GM23338 (cell line): ENCODE data around the gene COPZ1. TPM values are rescaled to one million over a fixed set of nuclear protein-coding genes. Genes with fewer than 3 reads are reported as not detected.

Source experiments
- ATAC-seq: fragments of 200-7000 bp; cut with Tn5 transposase; 3 replicates; pipeline ENCODE4 v1.9.1; 2020
- DNase-seq: peaks from one replicate; pipeline ENCODE4 v3.0.0-alpha.2; 2015; ENCODE audit warnings: low spot score
- H2AFZ ChIP-seq: fragments of 200-600 bp; sonication (generic); 2 replicates; pipeline ENCODE4 v1.8.0; 2016; ENCODE audit warnings: antibody characterized with exemption, mild to moderate bottlenecking, moderate library complexity
- H3F3A ChIP-seq: fragments of 200-600 bp; sonication (generic); replicated peaks from 2 replicates; pipeline ENCODE4 v1.8.0; 2017; ENCODE audit warnings: antibody characterized with exemption, mixed run types, low read depth
- H3K27ac ChIP-seq: fragments of 200-600 bp; sonication (generic); 2 replicates; pipeline ENCODE4 v1.6.1; 2016; ENCODE audit warnings: low read depth
- H3K27me3 ChIP-seq: fragments of 200-600 bp; sonication (generic); 2 replicates; pipeline ENCODE4 v1.8.0; 2016; ENCODE audit warnings: mild to moderate bottlenecking, mixed run types, moderate library complexity; ENCODE audit not compliant: insufficient read depth
- H3K36me3 ChIP-seq: fragments of 200-600 bp; sonication (generic); 2 replicates; pipeline ENCODE4 v1.8.0; 2016; ENCODE audit warnings: mild to moderate bottlenecking; ENCODE audit not compliant: insufficient read depth
- H3K4me1 ChIP-seq: fragments of 200-600 bp; sonication (generic); 2 replicates; pipeline ENCODE4 v1.8.0; 2016; ENCODE audit warnings: mild to moderate bottlenecking, moderate library complexity; ENCODE audit not compliant: insufficient read depth
- H3K4me2 ChIP-seq: fragments of 200-600 bp; sonication (generic); 2 replicates; pipeline ENCODE4 v1.7.1; 2017; ENCODE audit warnings: mixed run types
- H3K4me3 ChIP-seq: fragments of 200-600 bp; sonication (generic); 2 replicates; pipeline ENCODE4 v1.6.1; 2016; ENCODE audit warnings: mixed run types
- H3K79me2 ChIP-seq: fragments of 200-600 bp; sonication (generic); replicated peaks from 2 replicates; pipeline ENCODE4 v1.8.0; 2017; ENCODE audit warnings: mild to moderate bottlenecking; ENCODE audit not compliant: insufficient read depth
- H3K9me2 ChIP-seq: fragments of 200-600 bp; sonication (generic); 2 replicates; pipeline ENCODE4 v1.8.0; 2017; ENCODE audit not compliant: insufficient read depth
- H4K20me1 ChIP-seq: fragments of 200-600 bp; sonication (generic); replicated peaks from 2 replicates; pipeline ENCODE4 v1.8.0; 2017; ENCODE audit warnings: mild to moderate bottlenecking; ENCODE audit not compliant: insufficient read depth
- H3K27ac Mint-ChIP-seq: 2 replicates; pipeline ENCODE4 v1.8.0; 2020; ENCODE audit warnings: inconsistent platforms, mild to moderate bottlenecking, moderate library complexity, mixed read lengths
- H3K27me3 Mint-ChIP-seq: 3 replicates; pipeline ENCODE4 v1.8.0; 2022; ENCODE audit warnings: low read depth, mild to moderate bottlenecking, moderate library complexity, mixed read lengths, inconsistent platforms; ENCODE audit not compliant: insufficient read depth, poor library complexity
- H3K36me3 Mint-ChIP-seq: 3 replicates; pipeline ENCODE4 v1.8.0; 2021; ENCODE audit warnings: low read depth, mild to moderate bottlenecking, inconsistent platforms, moderate library complexity, mixed read lengths
- H3K4me1 Mint-ChIP-seq: 3 replicates; pipeline ENCODE4 v1.8.0; 2020; ENCODE audit warnings: mild to moderate bottlenecking, inconsistent platforms, mixed read lengths
- H3K4me3 Mint-ChIP-seq: 3 replicates; pipeline ENCODE4 v1.8.0; 2021; ENCODE audit warnings: moderate library complexity, mild to moderate bottlenecking, inconsistent platforms, mixed read lengths
- H3K9me3 Mint-ChIP-seq: 3 replicates; pipeline ENCODE4 v1.8.0; 2020; ENCODE audit warnings: moderate library complexity, mild to moderate bottlenecking, inconsistent platforms, mixed read lengths
- CREB1 ChIP-seq: fragments of 250-450 bp; sonication (Bioruptor Pico); IDR thresholded peaks from 2 replicates; pipeline ENCODE4 v1.5.0; 2020; ENCODE audit warnings: low read depth, mild to moderate bottlenecking, moderate library complexity
- CTCF ChIP-seq, 2 experiments: fragments of 200-600 bp in 1 of 2; sonication (generic) in 1 of 2; conservative IDR thresholded peaks; 2 replicates each; pipeline versions ENCODE4 v1.5.1 to v1.6.1; 2016 to 2017; ENCODE audit warnings: antibody characterized with exemption in 2 of 2, low read depth in 2 of 2, mild to moderate bottlenecking in 2 of 2, moderate library complexity in 1 of 2
- NANOG ChIP-seq: IDR thresholded peaks from 2 replicates; pipeline ENCODE4 v1.6.1; 2016; ENCODE audit warnings: antibody characterized with exemption, borderline replicate concordance
- STAT1 ChIP-seq: IDR thresholded peaks from one replicate; pipeline ENCODE4 v1.6.1; 2016; ENCODE audit warnings: antibody characterized with exemption; ENCODE audit not compliant: unreplicated experiment
- ZNF331 ChIP-seq: fragments of 250-450 bp; sonication (Bioruptor Pico); IDR thresholded peaks from 2 replicates; pipeline ENCODE4 v1.5.0; 2020; ENCODE audit warnings: low read depth, mild to moderate bottlenecking, moderate library complexity
- ZNF462 ChIP-seq: fragments of 250-450 bp; sonication (Bioruptor Pico); IDR thresholded peaks from 2 replicates; pipeline ENCODE4 v1.5.0; 2020; ENCODE audit warnings: mild to moderate bottlenecking, moderate library complexity
- polyA plus RNA-seq: library from polyadenylated mRNA; unstranded; fragments of >200 nt; fragmentation: Nextera tagmentation; extraction: Ambion mirVana; gene quantifications from 2 replicates; pipeline ENCODE4 v1.2.1, GENCODE V29; 2016
- total RNA-seq: library from RNA; depleted of rRNA; stranded (reverse); fragments of >200 nt; shearing (Covaris generic); gene quantifications from 2 replicates; pipeline ENCODE4 v1.2.3, GENCODE V29; 2014

COPZ1 gene
- total and polyA plus RNA-seq, 2 experiments from 2014 or later: 79.9 to 91.2 TPM

GRCh38 chr12:54375259-54375579, 50.3 kb downstream of the COPZ1 start (continued):
- no peak for TF ChIP-seq ZNF462 (CRISPR knock-in tag)

GRCh38 chr12:54376596-54376995, 51.7 kb downstream of the COPZ1 start:
- DNase-seq (no peak), ATAC-seq (no peak)
- Histone ChIP-seq H3K36me3 (no peaks in the 10 kb centered on the region), H3K27me3 (peaks cover 17% of the 10 kb centered on the region; the same call in 1 of the 2 replicates), H3K4me2 (no peak overlapping the region), H2AFZ (no peak overlapping the region), H4K20me1 (no peaks in the 10 kb centered on the region; the same call in none of the 2 replicates), H3K4me3 (no peak overlapping the region), H3F3A (no peaks in the 10 kb centered on the region; the same call in 1 of the 2 replicates), H3K27ac (no peak overlapping the region), H3K9me2 (no peaks in the 10 kb centered on the region), H3K79me2 (no peaks in the 10 kb centered on the region), H3K4me1 (peaks cover 11% of the 10 kb centered on the region)
- no peak overlapping the region for H3K27ac Mint-ChIP-seq
- H3K4me3 Mint-ChIP-seq: no peak overlapping the region; the same call in 2 of the 3 replicates
- peaks cover 24% of the 10 kb centered on the region for H3K4me1 Mint-ChIP-seq
- no peaks in the 10 kb centered on the region for H3K9me3 Mint-ChIP-seq
- peaks cover 25% of the 10 kb centered on the region for H3K36me3 Mint-ChIP-seq
- H3K27me3 Mint-ChIP-seq: peaks cover 22% of the 10 kb centered on the region
- TF ChIP-seq ZNF331 (CRISPR knock-in tag): no peak
- no peak for TF ChIP-seq ZNF462 (CRISPR knock-in tag)
- no peak for TF ChIP-seq STAT1
- TF ChIP-seq CTCF (conservative IDR thresholded peaks at IDR 0.05; ENCODE audit: low read depth in 2 of 2): no peak
- no peak for TF ChIP-seq NANOG
- TF ChIP-seq CREB1: no peak
